Hepatocyte (in vitro differentiated cells): ENCODE results near the gene P2RY8.

Experiments
- EZH2 ChIP-seq: fragments of 200-600 bp; sonication (generic); IDR thresholded peaks from 2 replicates; pipeline ENCODE4 v1.6.1; 2016; ENCODE audit warnings: antibody characterized with exemption, mild to moderate bottlenecking, borderline replicate concordance
- EZH2phosphoT487 ChIP-seq: fragments of 200-600 bp; sonication (generic); IDR thresholded peaks from one replicate; pipeline ENCODE4 v1.6.1; 2018; ENCODE audit warnings: antibody characterized with exemption, mild to moderate bottlenecking, low read depth, moderate library complexity; ENCODE audit not compliant: unreplicated experiment, severe bottlenecking
- TF ChIP-seq, protein P1 (sequence below): fragments of 200-600 bp; sonication (generic); IDR thresholded peaks from 2 replicates; pipeline ENCODE4 v1.5.1; 2016; ENCODE audit warnings: antibody characterized with exemption, mild to moderate bottlenecking; ENCODE audit not compliant: poor library complexity

- TF ChIP-seq, protein P1, sequence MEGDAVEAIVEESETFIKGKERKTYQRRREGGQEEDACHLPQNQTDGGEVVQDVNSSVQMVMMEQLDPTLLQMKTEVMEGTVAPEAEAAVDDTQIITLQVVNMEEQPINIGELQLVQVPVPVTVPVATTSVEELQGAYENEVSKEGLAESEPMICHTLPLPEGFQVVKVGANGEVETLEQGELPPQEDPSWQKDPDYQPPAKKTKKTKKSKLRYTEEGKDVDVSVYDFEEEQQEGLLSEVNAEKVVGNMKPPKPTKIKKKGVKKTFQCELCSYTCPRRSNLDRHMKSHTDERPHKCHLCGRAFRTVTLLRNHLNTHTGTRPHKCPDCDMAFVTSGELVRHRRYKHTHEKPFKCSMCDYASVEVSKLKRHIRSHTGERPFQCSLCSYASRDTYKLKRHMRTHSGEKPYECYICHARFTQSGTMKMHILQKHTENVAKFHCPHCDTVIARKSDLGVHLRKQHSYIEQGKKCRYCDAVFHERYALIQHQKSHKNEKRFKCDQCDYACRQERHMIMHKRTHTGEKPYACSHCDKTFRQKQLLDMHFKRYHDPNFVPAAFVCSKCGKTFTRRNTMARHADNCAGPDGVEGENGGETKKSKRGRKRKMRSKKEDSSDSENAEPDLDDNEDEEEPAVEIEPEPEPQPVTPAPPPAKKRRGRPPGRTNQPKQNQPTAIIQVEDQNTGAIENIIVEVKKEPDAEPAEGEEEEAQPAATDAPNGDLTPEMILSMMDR: no peak
- no peak for TF ChIP-seq EZH2phosphoT487
- TF ChIP-seq EZH2: no peak
These were observed 52.0 kb downstream of the P2RY8 start for GRCh38 chrX:1485033-1485432.
